ELR (cell line): ENCODE measurements around the gene ABCC3.

Experiments used
- DNase-seq: peaks from one replicate; pipeline ENCODE4 v3.0.0-alpha.2; 2015; ENCODE audit warnings: low read depth

Gene ABCC3

GRCh38 chr17:50737118-50737698, 102.5 kb downstream of the ABCC3 start:
- no peak for DNase-seq

GRCh38 chr17:50739098-50739497, 104.4 kb downstream of the ABCC3 start:
- DNase-seq: no peak
